ENCODE measurements around the gene RAP1GAP2. TPM values are rescaled to one million over a fixed set of nuclear protein-coding genes. Genes with fewer than 3 reads are reported as not detected.

RAP1GAP2 gene
- total and polyA plus RNA-seq, 2 of the 8 experiments (the other 6 are each of a cell fraction or from before 2014, with no cell fraction given): 24.0 to 63.8 TPM

DNA sequence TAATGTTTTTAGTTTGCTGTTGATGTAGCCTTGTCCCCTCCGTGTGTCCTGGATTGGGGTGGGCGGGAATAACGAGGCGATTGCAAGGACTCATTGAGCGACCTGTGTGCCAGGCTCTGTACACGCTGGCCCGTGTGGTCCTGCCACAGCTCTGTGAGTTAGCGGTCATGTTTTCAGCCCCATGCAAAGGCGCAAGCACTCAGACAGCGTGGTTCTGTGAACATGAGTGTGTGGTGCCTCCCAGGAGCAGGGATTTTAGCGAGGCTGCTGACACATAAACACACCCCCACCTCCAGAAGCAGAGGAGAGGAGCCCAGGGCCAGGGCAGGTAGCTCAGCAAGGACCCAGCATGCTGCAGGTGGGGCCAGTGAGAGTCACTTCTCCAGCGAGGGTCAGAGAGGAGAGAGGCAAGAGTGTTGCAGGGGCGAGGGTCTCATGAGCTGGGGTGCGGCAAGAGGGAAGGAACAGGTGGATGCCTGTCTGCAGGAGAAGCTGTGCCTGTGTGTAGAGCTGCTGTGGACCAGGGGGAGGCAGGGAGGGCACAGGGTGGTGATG is 151.8 kb downstream of the RAP1GAP2 start (continued):
- no peak for TF ChIP-seq SIRT6 (IDR thresholded peaks at IDR 0.05; ENCODE audit: low read length)
- no peak for TF ChIP-seq TEAD4 (IDR thresholded peaks at IDR 0.05; ENCODE audit: low read depth, low read length)
